OCI-LY1 (cell line): Measurements from ENCODE around the gene C11orf91.

Experiments
- H2AFZ ChIP-seq: fragments of 200-600 bp; sonication (generic), shearing (Covaris generic); 2 replicates; pipeline ENCODE4 v1.6.0; 2014; ENCODE audit warnings: antibody characterized with exemption, mild to moderate bottlenecking, low read length
- H3F3A ChIP-seq: fragments of 200-600 bp; sonication (generic), shearing (Covaris generic); 2 replicates; pipeline ENCODE4 v1.6.0; 2014; ENCODE audit warnings: mild to moderate bottlenecking, antibody characterized with exemption, low read length, moderate library complexity; ENCODE audit not compliant: insufficient read depth
- H3K27ac ChIP-seq: fragments of 200-600 bp; sonication (generic); 2 replicates; pipeline ENCODE4 v1.5.1; 2014; ENCODE audit warnings: low read length, mixed run types, mild to moderate bottlenecking, low read depth; ENCODE audit not compliant: poor library complexity, severe bottlenecking
- H3K27me3 ChIP-seq: fragments of 200-600 bp; sonication (generic); 2 replicates; pipeline ENCODE4 v1.6.0; 2014; ENCODE audit warnings: antibody characterized with exemption, mild to moderate bottlenecking, low read length, moderate library complexity; ENCODE audit not compliant: insufficient read depth
- H3K36me3 ChIP-seq: fragments of 200-600 bp; sonication (generic); 2 replicates; pipeline ENCODE4 v1.6.1; 2014; ENCODE audit warnings: mild to moderate bottlenecking, antibody characterized with exemption, low read length, moderate library complexity, mixed read lengths; ENCODE audit not compliant: insufficient read depth
- H3K4me1 ChIP-seq: fragments of 200-600 bp; sonication (generic); 2 replicates; pipeline ENCODE4 v1.5.1; 2014; ENCODE audit warnings: mild to moderate bottlenecking, low read length, moderate library complexity; ENCODE audit not compliant: insufficient read depth, severe bottlenecking
- H3K4me2 ChIP-seq: fragments of 200-600 bp; sonication (generic), shearing (Covaris generic); 2 replicates; pipeline ENCODE4 v1.6.1; 2014; ENCODE audit warnings: low read length
- H3K4me3 ChIP-seq: fragments of 200-600 bp; sonication (generic); 2 replicates; pipeline ENCODE4 v1.5.1; 2014; ENCODE audit warnings: low read length, low read depth, mild to moderate bottlenecking, mixed read lengths; ENCODE audit not compliant: poor library complexity, severe bottlenecking
- H3K79me2 ChIP-seq: fragments of 200-600 bp; shearing (Covaris generic); 2 replicates; pipeline ENCODE4 v1.6.1; 2016; ENCODE audit warnings: mixed run types, low read length, mixed read lengths; ENCODE audit not compliant: insufficient read depth
- H3K9ac ChIP-seq: fragments of 200-600 bp; sonication (generic), shearing (Covaris generic); 2 replicates; pipeline ENCODE4 v1.6.1; 2014; ENCODE audit warnings: mild to moderate bottlenecking, low read length, mixed read lengths
- H3K9me2 ChIP-seq: fragments of 200-600 bp; sonication (generic), shearing (Covaris generic); 2 replicates; pipeline ENCODE4 v1.6.1; 2014; ENCODE audit warnings: low read depth, mild to moderate bottlenecking, low read length, mixed read lengths
- H3K9me3 ChIP-seq: fragments of 200-600 bp; shearing (Covaris generic); 2 replicates; pipeline ENCODE4 v1.6.1; 2014; ENCODE audit warnings: low read length, mixed read lengths
- H4K20me1 ChIP-seq: fragments of 200-600 bp; sonication (generic), shearing (Covaris generic); 2 replicates; pipeline ENCODE4 v1.6.0; 2016; ENCODE audit warnings: mild to moderate bottlenecking, low read length; ENCODE audit not compliant: insufficient read depth
- CTCF ChIP-seq: fragments of 200-600 bp; sonication (generic), shearing (Covaris generic); IDR thresholded peaks from 2 replicates; pipeline ENCODE4 v1.5.1; 2017; ENCODE audit warnings: mild to moderate bottlenecking, antibody characterized with exemption, low read length, moderate library complexity, mixed read lengths
- EZH2 ChIP-seq: fragments of 200-600 bp; sonication (generic), shearing (Covaris generic); IDR thresholded peaks from 2 replicates; pipeline ENCODE4 v1.8.0; 2017; ENCODE audit warnings: borderline replicate concordance, mixed run types, mild to moderate bottlenecking, antibody characterized with exemption, low read length, moderate library complexity, mixed read lengths

C11orf91 gene

GRCh38 chr11:33699515-33700062, 1.0 kb downstream of the C11orf91 start:
- no peaks in the 10 kb centered on the region for H3F3A ChIP-seq
- no peak overlapping the region for H3K9ac ChIP-seq
- peaks cover 14% of the 10 kb centered on the region for H3K4me1 ChIP-seq
- H3K36me3 ChIP-seq, result no peaks in the 10 kb centered on the region
- 0 out of 2 replicates have a peak, but pooled peaks cover 4% of the 10 kb centered on the region for H3K27me3 ChIP-seq
- TF ChIP-seq EZH2 (no peak), CTCF (no peak)
- no peaks in the 10 kb centered on the region for H3K9me3 ChIP-seq
- H3K9me2 ChIP-seq, result no peaks in the 10 kb centered on the region
- no peak overlapping the region for H2AFZ ChIP-seq
- no peaks in the 10 kb centered on the region for H4K20me1 ChIP-seq
- no peaks in the 10 kb centered on the region for H3K79me2 ChIP-seq
- H3K4me3 ChIP-seq, result no peak overlapping the region
- no peak overlapping the region for H3K27ac ChIP-seq
- H3K4me2 ChIP-seq, result no peak overlapping the region

- 0 out of 2 replicates have a peak, but pooled peaks cover 4% of the 10 kb centered on the region for H3K27me3 ChIP-seq
- no peak overlapping the region for H3K4me3 ChIP-seq
- H3K27ac ChIP-seq, result no peak overlapping the region
- no peaks in the 10 kb centered on the region for H3K9me3 ChIP-seq
- H3K79me2 ChIP-seq, result no peaks in the 10 kb centered on the region
- TF ChIP-seq EZH2 (no peak), CTCF (no peak)
- no peaks in the 10 kb centered on the region for H3K36me3 ChIP-seq
- H3K4me2 ChIP-seq, result no peak overlapping the region
- no peaks in the 10 kb centered on the region for H3K9me2 ChIP-seq
- no peaks in the 10 kb centered on the region for H3F3A ChIP-seq
- no peaks in the 10 kb centered on the region for H4K20me1 ChIP-seq
- H3K4me1 ChIP-seq, result peaks cover 14% of the 10 kb centered on the region
- H3K9ac ChIP-seq, result no peak overlapping the region
- H2AFZ ChIP-seq, result no peak overlapping the region
Observed at GRCh38 chr11:33698921-33699320, 1.7 kb downstream of the C11orf91 start.

GRCh38 chr11:33697997-33698396, 2.6 kb downstream of the C11orf91 start:
- no peaks in the 10 kb centered on the region for H3F3A ChIP-seq
- TF ChIP-seq CTCF (no peak), EZH2 (no peak)
- no peak overlapping the region for H3K4me2 ChIP-seq
- no peaks in the 10 kb centered on the region for H3K9me2 ChIP-seq
- H3K4me3 ChIP-seq, result no peak overlapping the region
- H3K79me2 ChIP-seq, result no peaks in the 10 kb centered on the region
- no peak overlapping the region for H3K27ac ChIP-seq
- peaks cover 14% of the 10 kb centered on the region for H3K4me1 ChIP-seq
- no peaks in the 10 kb centered on the region for H3K36me3 ChIP-seq
- H3K9me3 ChIP-seq, result no peaks in the 10 kb centered on the region
- no peaks in the 10 kb centered on the region for H4K20me1 ChIP-seq
- no peak overlapping the region for H2AFZ ChIP-seq
- no peak overlapping the region for H3K9ac ChIP-seq
- 0 out of 2 replicates have a peak, but pooled peaks cover 4% of the 10 kb centered on the region for H3K27me3 ChIP-seq
